Stimulated activated naive CD8-positive, alpha-beta T cell treated with anti-CD3 and anti-CD28 coated beads, Interleukin-15, amount 100 ng/mL, for 72 hours (primary cell): ENCODE data around the gene LDLRAD4.

Experiments used
- ATAC-seq: fragments of 150-1000 bp; cut with Tn5 transposase; 2 replicates; pipeline ENCODE4 v1.10.0; 2021; ENCODE audit warnings: mild to moderate bottlenecking, moderate library complexity
- DNase-seq, 2 donors: peaks; one replicate each; pipeline ENCODE4 v3.0.0; 2021 to 2022
- H3K27ac Mint-ChIP-seq, 2 donors: one replicate each; pipeline ENCODE4 v1.8.0; 2022; ENCODE audit warnings: mild to moderate bottlenecking in 2 of 2, mixed read lengths in 2 of 2, moderate library complexity in 2 of 2
- H3K27me3 Mint-ChIP-seq: one replicate; pipeline ENCODE4 v1.8.0; 2022; ENCODE audit warnings: mixed read lengths
- H3K4me1 Mint-ChIP-seq: one replicate; pipeline ENCODE4 v1.8.0; 2022; ENCODE audit warnings: mild to moderate bottlenecking, mixed read lengths
- H3K4me3 Mint-ChIP-seq, 2 donors: one replicate each; pipeline ENCODE4 v1.8.0; 2022; ENCODE audit warnings: mild to moderate bottlenecking in 2 of 2, mixed read lengths in 2 of 2, moderate library complexity in 1 of 2
- H3K9me3 Mint-ChIP-seq, 2 donors: one replicate each; pipeline ENCODE4 v1.8.0; 2022; ENCODE audit warnings: mixed read lengths in 2 of 2

The LDLRAD4 gene

DNA sequence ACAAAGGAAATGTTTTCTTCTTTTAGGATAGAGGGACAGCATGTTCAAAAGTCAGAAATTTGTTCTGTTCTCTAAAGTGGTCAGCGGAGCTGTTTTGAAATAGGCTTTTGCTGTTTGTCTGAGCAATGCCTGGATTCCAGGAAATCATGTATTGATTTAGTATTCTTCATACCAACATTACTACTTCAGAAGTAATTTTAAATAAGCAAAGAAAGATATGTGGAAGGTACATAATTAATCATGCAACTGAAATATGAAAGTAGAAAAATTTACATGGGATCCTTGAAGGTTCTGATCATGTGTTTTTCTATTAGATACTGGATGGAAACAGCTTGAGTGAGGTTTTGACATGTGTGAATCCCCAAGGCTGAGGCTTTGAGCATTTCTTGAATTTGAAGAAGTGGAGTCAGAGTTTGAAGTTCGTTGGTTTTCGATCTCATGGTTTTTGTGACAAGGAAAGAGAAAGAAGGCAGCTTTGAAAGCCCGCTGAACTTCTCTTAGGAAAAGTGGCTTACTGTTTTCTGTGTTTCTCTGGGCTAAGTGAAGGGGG lies 220.0 kb downstream of the LDLRAD4 start:
- H3K27ac Mint-ChIP-seq = peak overlapping the region; percentile 66 to 69
- no peaks in the 10 kb centered on the region for H3K27me3 Mint-ChIP-seq
- no peak for DNase-seq

DNA sequence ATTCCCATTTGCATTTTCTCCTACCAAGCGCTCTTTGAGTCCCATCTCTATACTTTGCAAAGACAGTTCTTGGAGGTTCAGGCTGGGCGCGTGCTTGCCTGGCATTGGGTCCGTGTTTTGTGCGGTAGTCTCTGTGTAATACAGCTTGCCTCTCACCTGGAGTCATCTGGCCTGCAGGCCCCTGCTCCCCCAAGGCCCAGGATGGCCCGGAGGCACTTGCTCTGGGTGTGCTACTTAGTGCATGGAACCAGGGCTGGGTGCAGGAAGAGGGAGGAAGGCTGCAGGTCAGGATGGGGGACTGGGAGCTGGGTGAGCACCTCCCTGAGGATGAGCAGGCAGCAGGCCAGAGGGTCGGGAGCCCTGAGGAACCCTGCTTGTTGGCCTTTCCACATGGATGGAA lies 220.9 kb downstream of the LDLRAD4 start:
- Mint-ChIP-seq H3K4me1 (peaks cover 68% of the 10 kb centered on the region), H3K27ac (peak overlapping the region in 1 of 2 donors; percentile 86), H3K9me3 (no peaks in the 10 kb centered on the region), H3K27me3 (no peaks in the 10 kb centered on the region), H3K4me3 (peak overlapping the region in 1 of 2 donors; percentile 13)
- no peak for DNase-seq
- ATAC-seq = no peak

More for the DNA sequence above, 220.0 kb downstream of the LDLRAD4 start:
- H3K4me3 Mint-ChIP-seq = peak overlapping the region; percentile 68 to 84
- peak; percentile 59 for ATAC-seq
- H3K4me1 Mint-ChIP-seq = peaks cover 69% of the 10 kb centered on the region
- no peaks in the 10 kb centered on the region for H3K9me3 Mint-ChIP-seq

DNA sequence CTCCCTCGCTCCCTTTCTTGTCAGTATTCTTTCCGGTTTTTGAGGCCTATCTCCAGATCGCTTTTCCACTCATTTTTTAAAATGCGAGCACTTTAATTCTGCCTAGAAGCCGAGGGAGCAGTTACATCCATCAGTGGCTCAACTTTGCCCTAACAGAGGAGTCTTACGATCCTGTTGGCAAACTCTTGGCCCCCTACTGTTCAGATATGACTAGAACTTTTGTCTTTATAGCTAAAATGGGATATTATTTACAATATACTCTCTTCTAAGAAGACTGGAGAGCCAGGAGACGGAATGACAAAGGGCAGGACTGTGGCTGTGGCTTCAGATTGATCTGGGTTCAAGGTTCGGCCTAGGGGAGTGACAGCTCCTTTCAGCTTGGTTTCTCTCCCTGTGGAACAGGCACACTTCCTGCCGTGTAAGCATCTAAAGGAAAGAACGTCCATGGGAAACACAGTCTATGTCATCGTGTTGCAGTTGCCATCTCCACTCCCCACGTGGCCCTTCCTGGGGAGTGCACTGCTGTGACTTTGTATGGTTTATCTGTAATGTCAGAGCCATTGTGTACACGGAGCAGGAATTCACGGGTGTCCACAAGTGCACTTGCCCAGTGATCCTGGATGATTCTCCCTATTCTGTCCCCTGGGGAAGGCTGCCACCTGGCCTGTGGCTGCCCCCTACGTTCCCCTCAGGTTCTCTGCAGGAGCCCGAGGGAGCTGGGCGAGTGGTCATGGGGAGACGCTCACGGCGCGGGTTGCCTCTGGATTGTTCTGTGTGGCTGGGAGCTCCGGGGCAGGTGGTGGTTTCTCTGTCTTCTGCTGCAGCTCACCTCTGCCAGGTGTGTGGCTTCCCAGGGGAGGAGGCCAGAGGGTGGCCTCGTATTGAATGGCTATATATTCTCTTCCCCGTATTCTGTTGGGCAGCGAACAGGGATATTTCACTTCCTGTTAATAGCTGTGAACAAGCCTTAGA lies 222.0 kb downstream of the LDLRAD4 start:
- Mint-ChIP-seq H3K27ac (no peak overlapping the region), H3K4me3 (no peak overlapping the region), H3K9me3 (no peaks in the 10 kb centered on the region), H3K4me1 (peaks cover 65% of the 10 kb centered on the region), H3K27me3 (no peaks in the 10 kb centered on the region)
- no peak for ATAC-seq
- no peak for DNase-seq

DNA sequence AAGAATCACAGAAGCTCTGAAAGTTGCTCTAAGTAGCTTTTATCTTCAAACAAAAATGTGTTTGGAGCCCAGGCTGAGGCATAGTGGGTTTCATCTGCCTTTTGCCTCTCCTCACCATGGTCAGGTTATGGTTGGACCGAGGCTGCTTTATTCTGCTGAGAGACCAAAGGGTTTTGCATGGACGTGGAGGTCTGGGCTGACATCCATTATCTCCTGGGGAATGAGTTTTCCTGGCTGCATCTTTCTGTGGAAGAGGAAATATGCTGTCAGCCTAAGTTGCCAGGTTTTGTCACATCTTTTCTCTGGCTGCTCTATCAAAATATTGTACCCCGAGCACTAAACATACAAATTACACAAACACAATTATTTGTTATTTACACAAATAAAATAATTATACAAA lies 223.2 kb downstream of the LDLRAD4 start:
- Mint-ChIP-seq H3K27me3 (no peaks in the 10 kb centered on the region), H3K9me3 (no peaks in the 10 kb centered on the region), H3K4me1 (peaks cover 53% of the 10 kb centered on the region), H3K4me3 (no peak overlapping the region), H3K27ac (no peak overlapping the region)
- no peak for DNase-seq
- no peak for ATAC-seq

DNA sequence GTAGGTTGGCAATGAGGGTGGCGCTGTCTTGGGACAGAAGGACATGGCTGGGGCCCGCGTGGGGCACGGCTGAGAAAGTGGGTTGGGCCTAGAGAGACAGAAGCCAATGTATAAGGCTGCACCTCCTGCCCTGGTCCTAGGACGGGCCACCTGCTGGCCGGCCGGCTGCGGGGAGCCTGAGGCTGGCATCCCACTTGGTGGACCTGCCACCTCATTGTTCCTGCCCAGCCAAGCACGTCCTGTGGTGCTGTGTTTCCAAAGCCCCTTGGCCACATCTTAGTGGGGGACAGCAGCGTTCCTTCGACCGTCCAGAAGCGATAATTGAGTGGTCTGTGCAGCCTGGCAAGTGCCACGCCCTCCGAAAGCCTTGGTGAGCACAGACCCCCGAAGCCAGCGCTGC lies 223.9 kb downstream of the LDLRAD4 start:
- ATAC-seq (no peak), DNase-seq (no peak)
- no peak overlapping the region for H3K4me3 Mint-ChIP-seq
- no peaks in the 10 kb centered on the region for H3K27me3 Mint-ChIP-seq
- no peaks in the 10 kb centered on the region for H3K9me3 Mint-ChIP-seq
- H3K4me1 Mint-ChIP-seq = peaks cover 46% of the 10 kb centered on the region
- H3K27ac Mint-ChIP-seq = no peak overlapping the region

DNA sequence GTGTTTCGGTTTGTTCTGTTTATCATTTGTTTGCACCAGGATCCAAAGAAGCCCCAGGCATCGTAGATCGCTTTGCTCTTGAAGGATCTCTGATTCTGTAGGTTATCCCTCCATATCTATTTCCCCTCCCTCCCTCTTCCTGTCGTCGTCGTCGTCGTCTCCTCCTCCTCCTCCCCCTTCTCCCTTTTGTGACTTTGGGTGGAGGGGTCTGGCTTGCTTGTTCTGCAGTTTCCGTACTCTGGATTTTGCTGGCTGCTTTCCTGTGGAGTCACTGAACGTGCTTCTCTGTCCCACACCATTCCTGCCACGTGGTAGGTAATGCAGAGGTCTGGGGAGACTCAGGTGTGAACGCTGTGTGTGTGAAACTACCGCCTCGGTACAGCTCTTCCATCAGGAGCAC lies 225.0 kb downstream of the LDLRAD4 start:
- H3K27me3 Mint-ChIP-seq = no peaks in the 10 kb centered on the region
- DNase-seq (no peak), ATAC-seq (no peak)
- no peaks in the 10 kb centered on the region for H3K9me3 Mint-ChIP-seq
- H3K4me1 Mint-ChIP-seq = peaks cover 35% of the 10 kb centered on the region
- H3K27ac Mint-ChIP-seq = no peak overlapping the region
- no peak overlapping the region for H3K4me3 Mint-ChIP-seq

DNA sequence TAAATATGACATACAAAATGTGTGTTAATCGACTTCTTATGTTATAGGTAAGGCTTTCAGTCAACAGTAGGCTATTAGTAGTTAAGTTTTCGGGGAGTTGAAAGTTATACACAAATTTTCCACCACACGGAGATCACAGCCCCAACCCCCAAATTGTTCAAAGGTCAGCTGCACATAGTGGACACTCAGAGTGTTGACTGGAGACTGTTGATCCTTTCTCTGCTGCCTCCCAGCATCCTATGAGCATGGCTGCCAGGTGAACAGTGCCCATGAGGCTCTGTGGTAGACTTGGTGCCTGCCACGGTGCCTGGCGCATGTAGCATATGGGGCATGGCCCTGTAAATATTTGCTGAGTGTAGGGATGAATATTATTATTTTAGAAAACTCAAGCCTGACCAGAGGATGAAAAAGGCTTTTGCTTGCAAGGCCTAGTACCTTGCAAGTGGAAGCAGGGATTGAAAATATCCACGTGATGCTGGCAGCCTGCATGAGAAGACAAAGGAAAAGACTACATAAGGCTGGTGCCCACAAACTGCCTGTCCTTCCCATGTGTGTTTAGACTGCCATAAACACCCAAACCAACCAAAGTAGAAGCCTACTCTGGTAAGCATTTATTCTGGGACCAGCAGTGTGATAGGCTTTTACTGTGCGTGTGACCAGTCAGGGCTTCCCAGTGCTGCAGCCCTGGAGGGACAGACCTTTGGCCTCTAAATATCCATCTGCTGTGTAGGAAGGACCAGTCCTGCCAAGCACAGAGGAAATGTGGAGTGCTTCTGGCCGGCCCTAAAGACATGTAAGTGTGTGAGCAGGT lies 226.1 kb downstream of the LDLRAD4 start:
- peaks cover 24% of the 10 kb centered on the region for H3K4me1 Mint-ChIP-seq
- H3K4me3 Mint-ChIP-seq = no peak overlapping the region
- H3K27me3 Mint-ChIP-seq = no peaks in the 10 kb centered on the region
- no peak overlapping the region for H3K27ac Mint-ChIP-seq
- DNase-seq (no peak), ATAC-seq (no peak)
- H3K9me3 Mint-ChIP-seq = no peaks in the 10 kb centered on the region

DNA sequence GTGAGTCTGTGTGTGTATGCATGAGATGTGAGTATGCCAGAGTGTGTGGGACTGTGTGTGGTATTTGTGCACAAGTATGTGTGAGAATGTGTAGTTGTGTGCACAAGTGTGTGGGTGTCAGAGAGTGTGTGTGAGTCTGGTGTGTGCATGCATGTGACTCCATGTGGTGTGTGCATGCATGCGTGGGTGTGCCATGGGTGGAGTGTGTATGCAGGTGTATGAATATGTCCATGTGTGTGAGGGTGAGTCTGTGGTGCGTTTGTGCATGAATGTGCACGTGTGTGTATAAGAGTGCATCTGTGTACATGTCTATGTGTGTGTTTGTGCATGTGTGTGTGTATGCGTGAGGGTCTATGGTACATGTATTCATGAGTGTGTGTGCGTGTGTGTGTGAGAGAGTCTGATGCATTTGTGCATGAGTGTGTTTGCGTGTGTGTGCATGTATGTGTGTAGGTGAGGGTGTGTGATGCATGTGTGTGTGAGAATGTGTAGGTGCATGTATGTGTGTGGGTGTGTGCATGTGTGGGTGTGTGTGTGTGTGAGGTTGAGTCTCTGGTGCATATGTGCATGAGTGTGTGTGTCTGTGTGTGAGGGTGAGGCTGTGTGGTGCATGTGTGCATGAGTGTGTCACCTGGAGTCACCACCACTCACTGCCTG lies 226.8 kb downstream of the LDLRAD4 start:
- Mint-ChIP-seq H3K27ac (no peak overlapping the region), H3K4me1 (peaks cover 24% of the 10 kb centered on the region), H3K9me3 (no peaks in the 10 kb centered on the region), H3K27me3 (no peaks in the 10 kb centered on the region), H3K4me3 (no peak overlapping the region)
- ATAC-seq (no peak), DNase-seq (no peak)

DNA sequence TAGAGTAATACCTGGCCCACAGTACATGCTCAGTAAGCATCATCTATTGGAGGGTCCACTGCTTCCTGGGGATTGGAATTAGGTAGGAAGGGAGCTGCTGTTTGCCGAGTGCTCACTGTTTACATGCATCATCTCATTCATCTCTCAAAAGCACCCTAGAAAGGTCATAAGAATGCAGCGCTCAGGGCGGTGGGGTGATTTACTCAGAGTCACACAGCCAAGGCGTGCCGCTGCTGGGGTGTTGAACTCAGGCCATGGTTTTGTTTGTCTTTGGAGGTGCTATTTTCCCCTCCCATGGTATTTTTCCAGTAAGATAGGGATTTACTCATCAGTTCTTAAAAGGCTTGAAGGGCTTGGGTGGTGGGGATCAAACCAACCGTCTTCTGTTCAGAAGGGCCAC lies 227.5 kb downstream of the LDLRAD4 start:
- no peak overlapping the region for H3K4me3 Mint-ChIP-seq

DNA sequence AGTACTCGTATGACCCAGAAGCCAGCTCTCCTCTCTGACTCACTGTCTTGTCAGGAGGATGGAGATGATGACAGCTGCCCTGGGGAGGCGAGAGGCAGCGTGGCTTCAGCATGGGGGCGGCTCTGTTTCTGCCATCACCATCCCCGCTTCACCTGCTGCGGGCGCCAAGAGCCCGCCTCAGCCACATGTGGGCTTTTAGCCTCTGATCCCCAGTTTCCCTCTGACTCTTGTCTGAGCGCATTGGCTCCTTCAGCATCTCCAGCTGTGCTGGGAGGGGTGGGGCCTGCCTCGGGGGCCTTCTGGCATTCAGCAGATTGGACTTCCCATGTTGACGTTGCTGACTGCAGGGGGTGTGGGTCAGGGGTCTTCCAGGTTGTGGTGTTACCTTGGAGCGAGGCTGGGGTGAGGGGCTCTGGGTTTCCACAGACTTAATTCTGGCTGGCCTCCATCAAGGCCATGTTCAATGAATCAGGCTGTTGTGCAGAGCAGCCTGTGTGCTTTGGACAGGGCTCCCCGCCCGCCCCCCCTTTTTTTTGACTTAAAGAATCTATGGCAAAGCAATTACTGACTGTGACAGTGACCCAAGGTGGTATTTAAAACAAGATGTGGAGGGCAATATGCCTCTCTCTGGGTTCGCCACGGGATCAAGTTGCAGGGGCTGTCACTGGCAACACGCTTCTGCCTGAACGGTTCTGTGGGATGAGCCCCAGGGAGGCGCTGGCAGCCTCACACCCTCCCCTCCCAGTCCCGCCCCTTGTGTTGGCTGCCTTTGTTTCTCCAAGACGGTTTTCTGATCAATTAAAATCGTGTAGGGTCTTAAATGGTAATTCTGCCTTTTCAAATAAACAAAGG lies 228.3 kb downstream of the LDLRAD4 start:
- peaks cover 38% of the 10 kb centered on the region for H3K4me1 Mint-ChIP-seq
- no peak overlapping the region for H3K4me3 Mint-ChIP-seq
- no peaks in the 10 kb centered on the region for H3K9me3 Mint-ChIP-seq
- H3K27ac Mint-ChIP-seq = peak overlapping the region in 1 of 2 donors; percentile 23
- no peaks in the 10 kb centered on the region for H3K27me3 Mint-ChIP-seq
- peak; percentile 87 for ATAC-seq
- DNase-seq = peak in 1 of 2 donors; percentile 64

More for the DNA sequence above, 227.5 kb downstream of the LDLRAD4 start:
- Mint-ChIP-seq H3K4me1 (peaks cover 30% of the 10 kb centered on the region), H3K9me3 (no peaks in the 10 kb centered on the region), H3K27me3 (no peaks in the 10 kb centered on the region), H3K27ac (no peak overlapping the region)
- ATAC-seq (no peak), DNase-seq (no peak)

DNA sequence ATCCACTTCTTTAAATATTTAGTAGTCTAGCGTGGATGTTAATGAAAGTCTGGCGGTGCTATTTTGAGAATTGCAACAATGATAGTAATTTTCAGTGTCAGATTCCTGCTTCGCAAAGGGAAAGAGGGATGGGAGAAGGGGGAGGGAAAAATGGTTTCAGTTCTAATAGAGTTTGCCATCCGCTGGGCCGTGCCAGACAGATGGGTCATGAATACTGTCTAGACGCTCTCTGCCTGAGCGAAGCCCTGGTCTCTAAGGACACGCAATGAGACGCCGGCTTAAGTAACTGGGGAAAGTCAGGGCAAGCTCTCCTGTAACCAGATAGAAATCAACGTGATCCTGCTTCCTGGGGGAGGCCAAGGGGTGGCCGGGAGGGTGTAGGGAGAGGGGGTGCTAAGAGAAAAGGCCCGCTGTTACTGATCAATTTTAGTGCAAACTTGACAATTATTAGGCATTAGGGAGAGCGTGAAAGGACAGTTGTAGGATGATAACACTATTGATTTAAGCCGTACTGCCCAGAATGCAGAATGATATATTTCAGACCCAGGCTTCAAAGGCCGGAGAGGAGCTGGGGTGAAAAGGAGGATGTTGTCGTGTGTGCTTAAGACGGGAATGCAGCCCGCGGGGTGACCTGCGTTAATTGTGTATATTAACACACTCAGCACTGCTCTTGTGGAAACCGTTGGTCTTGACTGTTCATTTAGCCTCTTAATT lies 229.2 kb downstream of the LDLRAD4 start:
- Mint-ChIP-seq H3K4me1 (peaks cover 43% of the 10 kb centered on the region), H3K4me3 (no peak overlapping the region), H3K27ac (peak overlapping the region in 1 of 2 donors; percentile 59), H3K9me3 (no peaks in the 10 kb centered on the region), H3K27me3 (no peaks in the 10 kb centered on the region)
- no peak for DNase-seq
- ATAC-seq = no peak

DNA sequence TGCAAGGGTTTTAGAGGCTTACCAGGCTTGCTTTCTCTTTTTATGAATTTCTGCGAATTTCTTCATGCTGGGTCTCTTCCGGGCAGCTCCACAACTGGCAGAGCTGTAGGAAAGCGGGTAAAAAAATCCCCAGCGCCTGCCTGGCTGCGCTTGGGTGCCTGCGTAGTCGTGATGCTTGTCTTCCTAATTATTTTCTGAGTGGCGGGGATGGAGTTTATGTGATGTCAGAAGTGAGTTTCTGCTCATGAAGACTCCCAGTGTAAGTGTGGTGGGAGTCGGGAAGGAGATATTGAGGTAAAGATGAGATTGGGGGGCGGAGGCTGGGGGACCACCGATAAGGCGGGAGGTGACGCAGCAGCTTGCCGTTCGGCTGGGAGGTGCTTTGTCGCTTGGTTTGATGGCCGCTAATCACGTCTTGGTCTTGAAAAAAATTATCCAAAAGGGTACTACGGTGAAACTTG lies 229.8 kb downstream of the LDLRAD4 start:
- peaks cover 41% of the 10 kb centered on the region for H3K4me1 Mint-ChIP-seq
- ATAC-seq (no peak), DNase-seq (no peak)
- H3K9me3 Mint-ChIP-seq = no peaks in the 10 kb centered on the region
- H3K4me3 Mint-ChIP-seq = no peak overlapping the region
- H3K27ac Mint-ChIP-seq = no peak overlapping the region
- H3K27me3 Mint-ChIP-seq = no peaks in the 10 kb centered on the region

DNA sequence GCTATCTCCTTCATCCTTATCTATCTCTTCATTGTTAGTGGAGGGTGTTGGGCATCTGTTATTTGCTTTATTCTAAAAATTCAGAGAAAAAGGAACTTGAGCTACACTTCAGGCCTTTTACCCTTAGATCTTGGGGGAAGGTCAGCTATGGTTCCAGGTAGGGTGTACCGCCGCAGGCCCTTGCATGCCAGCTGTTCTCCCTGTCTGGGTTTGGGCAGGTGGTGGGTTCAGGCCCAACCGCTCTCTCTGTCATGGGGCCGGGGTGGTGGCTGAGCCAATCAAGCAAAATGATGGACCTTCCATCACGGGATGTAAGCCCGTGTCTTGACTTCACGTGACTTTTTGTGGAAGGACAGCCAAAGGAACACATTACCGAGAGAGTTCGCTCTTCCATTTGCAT lies 231.1 kb downstream of the LDLRAD4 start:
- Mint-ChIP-seq H3K9me3 (no peaks in the 10 kb centered on the region), H3K27ac (no peak overlapping the region), H3K27me3 (peaks cover 4% of the 10 kb centered on the region), H3K4me1 (peaks cover 44% of the 10 kb centered on the region), H3K4me3 (no peak overlapping the region)
- DNase-seq (no peak), ATAC-seq (no peak)
